Measurements from ENCODE around the gene TMEM135.

Gene TMEM135

DNA sequence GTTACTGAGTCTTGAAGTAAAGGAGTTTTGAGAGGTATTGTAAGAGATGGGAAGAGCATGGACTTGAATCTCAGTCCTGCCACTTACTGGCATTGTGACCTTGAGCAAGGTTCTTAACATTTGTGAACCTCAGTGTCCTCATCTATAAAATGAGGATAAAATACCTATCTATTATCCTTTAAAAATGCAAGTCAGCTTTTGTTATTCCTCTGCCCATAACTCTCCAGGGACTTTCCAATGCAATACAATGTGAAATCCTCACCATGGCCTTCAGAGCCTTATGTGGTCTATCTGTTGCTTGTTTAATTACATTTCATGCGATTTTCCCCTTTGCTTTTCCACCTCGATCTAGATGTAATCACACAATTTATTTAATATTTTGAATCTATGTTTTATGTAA, 9.1 kb downstream of the TMEM135 start:
- Histone ChIP-seq H3K9ac (ENCODE audit: low read length) (no peak overlapping the region), H3K27me3 (ENCODE audit: low read length) (no peaks in the 10 kb centered on the region), H3K4me2 (ENCODE audit: low read depth, low read length, poor library complexity, severe bottlenecking) (no peak overlapping the region), H3K79me2 (ENCODE audit: insufficient read depth, low read length) (peaks cover 21% of the 10 kb centered on the region), H3K9me3 (ENCODE audit: insufficient read depth, low read length) (no peaks in the 10 kb centered on the region), H3K9me2 (replicated peaks; ENCODE audit: insufficient read depth, low read length) (no peaks in the 10 kb centered on the region), H3K27ac (ENCODE audit: low read depth, low read length) (no peak overlapping the region), H4K20me1 (ENCODE audit: low read depth, low read length) (no peaks in the 10 kb centered on the region), H3K4me3 (ENCODE audit: insufficient read depth, low read length, poor library complexity, severe bottlenecking) (no peak overlapping the region), H3K36me3 (ENCODE audit: low read length) (peaks cover 4% of the 10 kb centered on the region; the same call in 1 of the 2 replicates), H2AFZ (ENCODE audit: low read depth, low read length, severe bottlenecking) (no peak overlapping the region), H3F3A (ENCODE audit: insufficient read depth) (no peaks in the 10 kb centered on the region)
- TF ChIP-seq, protein P1, sequence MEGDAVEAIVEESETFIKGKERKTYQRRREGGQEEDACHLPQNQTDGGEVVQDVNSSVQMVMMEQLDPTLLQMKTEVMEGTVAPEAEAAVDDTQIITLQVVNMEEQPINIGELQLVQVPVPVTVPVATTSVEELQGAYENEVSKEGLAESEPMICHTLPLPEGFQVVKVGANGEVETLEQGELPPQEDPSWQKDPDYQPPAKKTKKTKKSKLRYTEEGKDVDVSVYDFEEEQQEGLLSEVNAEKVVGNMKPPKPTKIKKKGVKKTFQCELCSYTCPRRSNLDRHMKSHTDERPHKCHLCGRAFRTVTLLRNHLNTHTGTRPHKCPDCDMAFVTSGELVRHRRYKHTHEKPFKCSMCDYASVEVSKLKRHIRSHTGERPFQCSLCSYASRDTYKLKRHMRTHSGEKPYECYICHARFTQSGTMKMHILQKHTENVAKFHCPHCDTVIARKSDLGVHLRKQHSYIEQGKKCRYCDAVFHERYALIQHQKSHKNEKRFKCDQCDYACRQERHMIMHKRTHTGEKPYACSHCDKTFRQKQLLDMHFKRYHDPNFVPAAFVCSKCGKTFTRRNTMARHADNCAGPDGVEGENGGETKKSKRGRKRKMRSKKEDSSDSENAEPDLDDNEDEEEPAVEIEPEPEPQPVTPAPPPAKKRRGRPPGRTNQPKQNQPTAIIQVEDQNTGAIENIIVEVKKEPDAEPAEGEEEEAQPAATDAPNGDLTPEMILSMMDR (IDR thresholded peaks at IDR 0.05; ENCODE audit: insufficient read depth, low read length, poor library complexity, severe bottlenecking) = no peak

DNA sequence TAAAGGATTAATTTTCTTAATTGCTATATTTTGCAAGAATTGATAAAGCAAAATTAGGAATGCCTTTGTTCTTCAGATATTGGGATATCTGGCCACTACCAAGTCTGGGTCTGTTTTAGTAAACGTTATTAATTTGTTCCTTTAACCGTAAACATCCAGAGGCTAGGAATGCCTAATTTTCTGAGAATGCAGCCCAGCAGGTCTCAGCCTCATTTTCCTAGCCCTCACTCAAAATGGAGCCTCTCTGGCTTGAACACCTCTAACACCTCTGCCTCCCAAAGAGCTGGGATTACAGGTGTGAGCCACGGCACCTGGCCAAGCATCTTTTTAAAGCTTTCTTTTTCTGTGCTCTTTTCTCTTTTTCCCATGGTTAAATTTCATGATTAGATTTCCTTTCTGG, 18.4 kb downstream of the TMEM135 start:
- Histone ChIP-seq H2AFZ (ENCODE audit: low read depth, low read length, severe bottlenecking) (no peak overlapping the region), H3K9me2 (replicated peaks; ENCODE audit: insufficient read depth, low read length) (no peaks in the 10 kb centered on the region), H3F3A (ENCODE audit: insufficient read depth) (no peaks in the 10 kb centered on the region), H3K9me3 (ENCODE audit: insufficient read depth, low read length) (no peaks in the 10 kb centered on the region), H3K27ac (ENCODE audit: low read depth, low read length) (no peak overlapping the region), H3K9ac (ENCODE audit: low read length) (no peak overlapping the region), H4K20me1 (ENCODE audit: low read depth, low read length) (0 out of 2 replicates have a peak, but pooled peaks cover 3% of the 10 kb centered on the region), H3K4me2 (ENCODE audit: low read depth, low read length, poor library complexity, severe bottlenecking) (no peak overlapping the region), H3K27me3 (ENCODE audit: low read length) (no peaks in the 10 kb centered on the region), H3K36me3 (ENCODE audit: low read length) (no peaks in the 10 kb centered on the region), H3K4me3 (ENCODE audit: insufficient read depth, low read length, poor library complexity, severe bottlenecking) (no peak overlapping the region), H3K79me2 (ENCODE audit: insufficient read depth, low read length) (peaks cover 8% of the 10 kb centered on the region)
- TF ChIP-seq, protein P1 (IDR thresholded peaks at IDR 0.05; ENCODE audit: insufficient read depth, low read length, poor library complexity, severe bottlenecking) = no peak
- no peak for TF ChIP-seq EZH2phosphoT487 (conservative IDR thresholded peaks at IDR 0.05; ENCODE audit: low read length)

GRCh38 chr11:87057749-87058148, 20.0 kb downstream of the TMEM135 start:
- no peaks in the 10 kb centered on the region for H3K9me2 ChIP-seq (replicated peaks; ENCODE audit: insufficient read depth, low read length)
- H3K36me3 ChIP-seq (ENCODE audit: low read length) = no peaks in the 10 kb centered on the region
- H3K27me3 ChIP-seq (ENCODE audit: low read length) = no peaks in the 10 kb centered on the region
- H2AFZ ChIP-seq (ENCODE audit: low read depth, low read length, severe bottlenecking) = no peak overlapping the region
- H3F3A ChIP-seq (ENCODE audit: insufficient read depth) = no peaks in the 10 kb centered on the region
- no peak overlapping the region for H3K27ac ChIP-seq (ENCODE audit: low read depth, low read length)
- no peak overlapping the region for H3K4me2 ChIP-seq (ENCODE audit: low read depth, low read length, poor library complexity, severe bottlenecking)
- H4K20me1 ChIP-seq (ENCODE audit: low read depth, low read length) = 0 out of 2 replicates have a peak, but pooled peaks cover 3% of the 10 kb centered on the region
- peaks cover 12% of the 10 kb centered on the region for H3K79me2 ChIP-seq (ENCODE audit: insufficient read depth, low read length)
- H3K4me3 ChIP-seq (ENCODE audit: insufficient read depth, low read length, poor library complexity, severe bottlenecking) = no peak overlapping the region
- H3K9me3 ChIP-seq (ENCODE audit: insufficient read depth, low read length) = no peaks in the 10 kb centered on the region
- TF ChIP-seq, protein P1 (IDR thresholded peaks at IDR 0.05; ENCODE audit: insufficient read depth, low read length, poor library complexity, severe bottlenecking) = no peak
- TF ChIP-seq EZH2phosphoT487 (conservative IDR thresholded peaks at IDR 0.05; ENCODE audit: low read length) = no peak
- H3K9ac ChIP-seq (ENCODE audit: low read length) = no peak overlapping the region
